HG03025 (cell line): ENCODE results near the gene SHISA8.

Experiments used
- ATAC-seq: cut with Tn5 transposase; IDR thresholded peaks from one replicate; pipeline ENCODE4 v1.9.1; 2021; ENCODE audit warnings: mild to moderate bottlenecking, moderate library complexity; ENCODE audit not compliant: unreplicated experiment, low FRiP score

SHISA8 gene

GRCh38 chr22:41934284-41935014 lies 19.6 kb upstream of the SHISA8 start:
- ATAC-seq = no peak

- no peak for ATAC-seq
Measured at GRCh38 chr22:41933411-41934177, 18.7 kb upstream of the SHISA8 start.

DNA sequence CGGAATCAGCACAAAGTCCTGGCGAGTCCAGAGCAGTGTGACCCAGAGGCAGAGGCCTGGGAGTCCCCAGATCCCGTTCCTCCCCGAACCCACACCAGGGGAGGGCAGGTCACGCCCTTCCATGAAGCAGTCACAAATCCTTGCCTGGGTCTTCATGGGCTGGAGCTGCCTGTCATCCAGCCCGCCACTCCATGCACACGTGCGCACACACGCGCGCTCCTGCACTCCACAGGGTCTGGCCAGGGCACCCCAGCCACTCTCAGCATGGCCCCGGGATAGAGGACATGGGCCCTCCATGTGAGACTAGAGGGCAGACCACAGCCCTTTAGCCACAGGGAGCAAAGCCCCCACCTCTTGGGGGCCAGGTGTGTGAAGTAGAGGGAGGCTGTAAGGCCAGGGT lies 17.5 kb upstream of the SHISA8 start:
- ATAC-seq = no peak

DNA sequence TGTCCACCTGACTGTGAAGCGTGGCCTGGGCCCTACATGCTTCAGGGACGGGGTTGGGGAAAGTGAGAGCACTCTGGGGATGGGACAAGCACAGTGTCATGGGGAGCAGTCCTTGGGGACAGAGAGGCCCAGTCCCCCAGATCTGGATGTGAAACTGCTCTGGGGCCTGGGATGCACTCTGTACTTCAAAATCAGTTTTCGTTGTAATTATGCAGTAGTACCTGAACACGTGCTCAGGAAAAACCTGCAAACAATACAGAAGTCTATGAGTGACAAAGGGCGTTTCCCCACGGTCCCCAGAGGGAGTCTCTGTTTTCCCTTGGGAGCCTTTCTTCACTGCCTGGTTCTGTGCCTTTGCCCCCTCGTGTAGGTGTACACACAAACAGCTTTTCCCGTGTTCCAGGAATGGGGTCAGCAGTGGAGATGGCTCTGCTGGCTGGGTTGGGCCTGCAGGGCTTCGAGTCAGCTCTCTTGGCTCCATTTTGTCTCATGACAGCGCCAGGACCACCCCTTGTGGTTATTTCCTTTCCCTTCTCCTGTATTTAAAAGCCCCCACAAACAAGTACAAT lies 16.9 kb upstream of the SHISA8 start:
- no peak for ATAC-seq

DNA sequence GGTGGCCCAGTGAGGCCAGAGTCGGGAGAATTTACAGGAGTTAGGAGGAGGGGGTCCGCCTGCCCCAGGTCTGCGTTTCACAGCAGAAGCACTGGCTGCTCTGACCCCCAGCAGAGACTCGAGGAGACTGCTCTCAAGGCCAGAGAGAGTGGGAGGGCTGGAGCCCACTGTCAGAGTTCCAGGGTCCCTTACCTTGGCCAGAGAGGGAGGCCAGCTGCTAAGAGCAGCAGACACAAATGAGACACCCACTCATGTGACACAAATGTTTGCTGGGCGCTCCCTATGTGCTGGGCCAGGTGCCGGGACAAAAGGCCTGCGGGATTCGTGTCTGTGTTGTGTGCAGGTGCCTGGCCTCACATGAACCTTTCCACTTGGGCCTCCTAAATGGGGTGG lies 14.5 kb upstream of the SHISA8 start:
- ATAC-seq = no peak

- ATAC-seq = no peak
Measured at GRCh38 chr22:41928593-41929417, 13.9 kb upstream of the SHISA8 start.

- ATAC-seq = no peak
Measured at GRCh38 chr22:41927813-41928212, 12.9 kb upstream of the SHISA8 start.

GRCh38 chr22:41925783-41926460 lies 11.0 kb upstream of the SHISA8 start:
- peak; percentile 32 for ATAC-seq

DNA sequence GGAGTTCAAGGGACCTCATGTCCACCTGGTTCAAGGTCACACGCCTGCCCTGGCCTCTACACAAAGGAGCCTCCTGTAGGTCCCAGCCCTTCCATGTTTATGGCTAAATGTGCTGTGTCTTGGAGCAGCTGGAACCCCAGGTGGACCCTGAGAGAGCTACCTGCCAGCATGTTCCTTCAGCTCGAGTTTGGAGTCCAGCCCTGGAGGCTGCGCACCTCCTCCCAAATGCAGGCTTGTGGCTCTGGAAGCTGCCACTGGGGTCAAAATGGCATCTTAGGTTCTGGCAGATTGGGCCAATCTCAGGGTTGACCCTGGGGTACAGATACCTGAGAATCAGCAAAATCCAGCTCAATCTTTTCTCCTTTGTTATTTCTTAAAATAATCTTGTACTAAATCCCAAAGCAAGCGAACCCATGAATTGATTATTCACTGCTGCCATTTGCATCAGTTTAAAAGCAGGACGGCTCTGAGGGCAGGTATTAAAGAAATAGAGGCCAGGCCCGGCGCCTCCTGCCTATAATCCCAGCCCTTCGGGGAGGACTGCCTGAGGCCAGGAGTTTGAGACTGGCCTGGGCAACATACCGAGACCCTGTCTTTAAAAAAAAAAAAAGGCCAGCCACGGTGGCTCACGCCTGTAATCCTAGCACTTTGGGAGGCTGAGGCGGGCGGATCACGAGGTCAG lies 8.9 kb upstream of the SHISA8 start:
- ATAC-seq = no peak

DNA sequence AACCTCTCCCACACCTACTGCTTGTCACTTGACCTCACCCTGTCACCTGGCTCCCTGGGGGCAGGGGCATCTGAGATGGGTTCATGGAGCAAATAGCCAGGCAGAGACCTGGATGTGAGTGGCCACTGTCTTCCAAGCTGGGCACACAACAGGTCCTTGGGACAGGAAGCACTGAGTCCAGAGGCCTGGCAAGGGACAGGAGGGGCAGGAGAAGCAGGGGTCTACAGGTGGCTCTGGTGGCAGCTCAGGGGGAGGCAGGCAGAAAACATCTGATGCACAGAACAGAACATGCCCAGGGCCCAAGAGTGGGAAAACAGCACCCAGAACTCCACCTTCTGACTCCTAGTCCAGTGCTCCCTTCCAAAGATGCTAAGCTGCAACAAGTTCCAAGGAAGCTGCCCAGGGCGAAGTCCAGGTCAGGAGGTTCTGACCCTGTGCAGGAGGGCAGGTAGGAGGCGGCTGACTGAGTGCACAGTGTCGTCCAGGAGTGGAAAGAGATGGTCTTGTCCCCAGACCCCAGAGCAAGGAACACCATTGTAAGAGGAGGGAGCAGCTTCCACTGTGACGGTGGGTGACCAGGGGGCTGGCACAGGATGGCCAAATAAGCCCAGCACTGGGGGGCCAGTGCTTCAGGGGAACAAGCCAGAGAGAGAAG lies 8.2 kb upstream of the SHISA8 start:
- no peak for ATAC-seq

GRCh38 chr22:41922328-41922727 lies 7.5 kb upstream of the SHISA8 start:
- no peak for ATAC-seq

- ATAC-seq = no peak
Measured at GRCh38 chr22:41920271-41920976, 5.5 kb upstream of the SHISA8 start.

- ATAC-seq = no peak
Measured at GRCh38 chr22:41919357-41920224, 4.7 kb upstream of the SHISA8 start.

DNA sequence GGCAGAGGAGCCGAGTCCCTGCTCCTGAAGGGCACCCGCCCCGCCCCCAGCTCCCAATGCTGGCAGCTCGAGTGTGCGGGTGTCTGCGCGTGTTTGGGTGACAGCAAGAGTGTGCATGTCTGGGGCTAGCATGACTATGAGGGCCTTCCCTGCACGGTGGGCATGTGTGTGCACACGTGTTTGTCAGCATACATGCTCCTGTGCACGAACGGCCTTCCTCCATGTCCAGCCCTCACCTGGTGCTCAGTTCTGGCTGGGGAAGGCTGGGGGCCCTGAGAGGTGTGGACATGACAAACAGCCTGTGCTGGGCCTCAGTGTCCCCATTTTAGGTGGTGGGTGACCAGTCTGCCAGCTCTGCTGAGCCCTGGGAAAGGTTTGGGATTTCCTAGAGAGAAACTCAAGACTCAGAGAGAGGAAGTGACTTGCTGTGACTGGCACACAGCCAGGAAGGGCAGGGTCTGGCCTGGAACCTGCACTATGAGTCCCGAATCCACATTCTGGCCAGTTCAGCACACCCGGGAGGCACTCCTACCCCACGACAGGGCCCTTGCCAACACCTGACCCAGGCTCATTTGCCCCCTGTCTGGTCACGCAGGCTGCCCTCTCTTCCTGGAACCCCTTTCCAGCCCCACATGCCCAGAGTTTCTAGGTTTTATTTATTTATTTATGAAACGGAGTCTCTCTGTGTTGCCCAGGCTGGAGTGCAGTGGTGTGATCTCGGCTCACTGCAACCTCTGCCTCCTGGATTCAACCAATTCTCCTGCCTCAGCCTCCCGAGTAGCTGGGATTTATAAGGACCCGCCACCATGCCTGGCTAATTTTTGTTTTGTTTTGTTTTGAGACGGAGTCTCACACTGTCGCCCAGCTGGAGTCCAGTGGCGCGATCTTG lies 3.3 kb upstream of the SHISA8 start:
- ATAC-seq = no peak

- no peak for ATAC-seq
Measured at GRCh38 chr22:41917375-41917902, 2.6 kb upstream of the SHISA8 start.

- ATAC-seq = no peak
Measured at GRCh38 chr22:41916745-41917358, 2.0 kb upstream of the SHISA8 start.
